Measurements from ENCODE around the gene SPG11.
A peak's percentile ranks its signal among the peaks of the same experiment; 100 is the strongest.
"Not testable (repeated sequence)": the region's sequence is repeated elsewhere in the genome, so short reads cannot be mapped to it uniquely, and the experiment has no call there.

Gene SPG11

GRCh38 chr15:44554934-44555723, 108.3 kb downstream of the SPG11 start:
- DNase-seq: no peak

- no peak for DNase-seq
These were observed 112.7 kb downstream of the SPG11 start for GRCh38 chr15:44550734-44551133.

- peak in 1 of 2 experiments; percentile 45 for DNase-seq
These were observed 113.2 kb downstream of the SPG11 start for GRCh38 chr15:44550256-44550655.

- not testable (repeated sequence) for DNase-seq
These were observed 114.3 kb downstream of the SPG11 start for GRCh38 chr15:44549152-44549551.

GRCh38 chr15:44545913-44546802, 117.3 kb downstream of the SPG11 start:
- peak in 1 of 2 experiments; percentile 16 for DNase-seq

DNA sequence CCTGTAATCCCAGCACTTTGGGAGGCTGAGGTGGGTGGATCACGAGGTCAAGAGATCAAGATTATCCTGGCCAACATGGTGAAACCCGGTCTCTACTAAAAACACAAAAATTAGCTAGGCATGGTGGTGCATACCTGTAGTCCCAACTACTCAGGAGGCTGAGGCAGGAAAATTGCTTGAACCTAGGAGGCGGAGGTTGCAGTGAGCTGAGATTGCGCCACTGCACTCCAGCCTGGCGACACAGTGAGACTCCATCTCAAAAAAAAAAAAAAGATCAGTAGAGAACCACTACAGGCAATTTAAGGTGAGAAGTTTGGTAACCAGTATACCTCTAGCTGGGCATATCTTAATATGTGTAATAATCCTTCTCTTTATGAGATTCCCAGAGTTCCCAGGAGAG, 118.7 kb downstream of the SPG11 start:
- not testable (repeated sequence) for DNase-seq

- DNase-seq: no peak
These were observed 120.9 kb downstream of the SPG11 start for GRCh38 chr15:44542596-44542995.

DNA sequence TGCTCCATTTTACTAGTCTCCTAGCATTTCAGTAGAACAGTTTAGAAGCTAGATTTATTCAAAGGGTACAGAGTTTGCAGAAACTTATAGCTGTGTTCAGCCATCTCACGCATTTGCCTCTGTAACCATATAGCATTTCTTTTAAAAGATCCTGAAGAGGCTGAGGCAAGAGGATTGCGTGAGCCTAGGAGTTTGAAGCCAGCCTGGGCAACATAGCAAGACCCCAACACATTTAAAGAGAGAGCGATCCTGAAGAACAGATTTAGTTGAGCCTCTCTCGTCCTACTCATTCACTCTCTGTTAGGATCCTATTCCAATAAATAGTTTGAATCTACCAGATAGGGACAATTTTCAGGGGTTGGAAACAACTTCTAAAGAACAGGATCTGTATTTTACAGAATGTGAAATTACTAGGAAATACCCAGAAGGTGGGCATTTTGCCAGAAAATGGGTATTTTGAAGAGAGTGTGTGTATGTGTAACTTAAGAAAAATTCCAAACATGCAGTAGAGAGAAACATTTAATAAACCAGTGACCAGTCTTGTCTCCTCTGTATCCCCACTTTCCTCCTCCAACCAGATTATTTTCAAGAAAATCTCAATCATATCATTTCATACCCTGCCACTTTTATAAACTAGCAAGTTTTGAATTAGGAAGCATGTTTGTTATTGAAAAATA, 122.0 kb downstream of the SPG11 start:
- DNase-seq: peak in 1 of 2 experiments; percentile 10

DNA sequence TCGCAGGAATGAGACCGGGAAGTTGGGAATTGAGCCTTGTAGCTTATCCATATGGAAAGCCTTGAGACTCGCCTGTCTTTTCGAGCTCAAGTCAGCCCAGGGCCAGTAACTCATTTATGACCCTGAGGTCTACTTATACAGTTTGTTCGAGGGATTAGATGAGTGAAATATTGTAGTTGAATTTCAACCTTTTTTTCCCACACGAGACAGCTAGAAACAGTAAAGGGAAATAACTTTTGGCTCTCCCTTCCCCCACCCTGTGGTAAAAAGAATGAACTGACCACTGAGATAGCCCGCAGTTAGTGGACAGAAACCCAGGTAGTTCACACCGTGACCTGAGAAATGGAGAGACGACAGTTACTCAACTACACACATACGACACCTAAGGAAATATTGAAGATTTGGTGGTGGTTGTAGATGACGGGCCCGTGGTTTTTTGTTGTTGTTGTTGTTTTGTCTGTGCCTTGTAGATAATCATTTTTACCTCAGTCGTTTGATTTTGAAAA, 125.7 kb downstream of the SPG11 start:
- DNase-seq: peak in 1 of 2 experiments; percentile 34

- DNase-seq: peak; percentile 85 to 95
These were observed 126.3 kb downstream of the SPG11 start, which contains the start of gene EIF3J for GRCh38 chr15:44536962-44537734. Gene EIF3J (plus strand): TSS chr15:44537147. CDS start chr15:44537195, 48 bp downstream.

GRCh38 chr15:44536302-44536961, 127.0 kb downstream of the SPG11 start:
- DNase-seq: peak; percentile 85 to 95

GRCh38 chr15:44535523-44536301, 127.8 kb downstream of the SPG11 start:
- peak in 1 of 2 experiments; percentile 32 for DNase-seq

GRCh38 chr15:44535092-44535491, 128.4 kb downstream of the SPG11 start:
- DNase-seq: no peak

DNA sequence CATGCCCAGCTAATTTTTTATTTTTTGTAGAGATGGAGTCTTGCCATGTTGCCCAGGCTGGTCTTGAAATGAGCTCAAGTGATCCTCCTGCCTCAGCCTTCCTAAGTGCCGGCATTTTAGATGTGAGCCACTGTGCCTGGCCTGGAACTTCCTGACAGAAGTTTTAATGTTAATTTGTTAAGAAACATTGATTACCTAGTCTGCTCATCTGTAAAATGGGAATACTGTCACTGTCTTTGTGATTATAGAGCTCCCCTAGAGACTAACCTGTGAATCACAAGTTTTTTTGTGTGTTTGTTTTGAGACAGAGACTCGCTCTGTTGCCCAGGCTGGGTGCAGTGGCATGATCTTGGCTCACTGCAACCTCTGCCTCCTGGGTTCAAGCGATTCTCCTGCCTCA, 130.8 kb downstream of the SPG11 start:
- peak in 1 of 2 experiments; percentile 7 for DNase-seq

DNA sequence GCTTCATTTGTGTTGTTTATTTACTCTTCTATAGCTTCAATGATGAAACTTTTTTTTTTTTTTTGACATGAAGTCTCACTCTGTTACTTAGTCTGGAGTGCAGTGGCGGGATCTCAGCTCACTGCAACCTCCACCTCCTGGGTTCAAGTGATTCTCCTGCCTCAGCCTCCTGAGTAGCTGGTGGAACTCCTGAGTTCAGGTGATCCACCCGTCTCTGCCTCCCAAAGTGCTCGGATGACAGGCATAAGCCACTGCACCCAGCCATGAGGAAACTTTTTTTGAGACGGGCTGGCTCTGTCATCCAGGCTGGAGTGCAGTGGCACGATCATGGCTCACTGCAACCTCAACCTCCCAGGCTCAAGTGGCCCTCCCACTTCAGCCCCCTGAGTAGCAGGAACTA, 131.2 kb downstream of the SPG11 start:
- DNase-seq: not testable (repeated sequence)

- DNase-seq: no peak
These were observed 132.8 kb downstream of the SPG11 start for GRCh38 chr15:44530653-44531052.

GRCh38 chr15:44529864-44530604, 133.4 kb downstream of the SPG11 start:
- no peak for DNase-seq

GRCh38 chr15:44527241-44527640, 136.2 kb downstream of the SPG11 start:
- no peak for DNase-seq

DNA sequence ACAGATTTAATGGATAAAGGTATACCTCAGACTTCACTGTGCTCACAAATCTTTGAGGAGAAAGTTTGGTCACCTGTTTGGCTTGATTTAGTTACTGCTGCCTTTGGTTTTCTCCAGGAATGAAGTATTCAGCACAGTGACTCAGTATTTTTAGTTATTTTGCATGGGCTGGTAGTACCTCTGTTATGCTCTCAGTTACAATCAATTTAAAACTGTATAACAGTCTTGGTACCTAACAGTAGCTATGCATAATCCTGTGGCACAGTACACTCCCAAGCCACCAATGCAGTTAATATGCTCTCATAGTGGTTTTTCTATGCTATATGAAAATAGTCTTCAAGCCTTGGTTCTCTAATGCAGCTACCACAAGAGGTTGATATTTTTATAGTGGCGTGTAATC, 138.4 kb downstream of the SPG11 start:
- no peak for DNase-seq

GRCh38 chr15:44519537-44519936, 143.9 kb downstream of the SPG11 start:
- DNase-seq: no peak
